HG03442 (cell line): Measurements from ENCODE around the gene DPM1.

Experiments used
- ATAC-seq: cut with Tn5 transposase; IDR thresholded peaks from one replicate; pipeline ENCODE4 v1.9.1; 2021; ENCODE audit warnings: mild to moderate bottlenecking, moderate library complexity; ENCODE audit not compliant: unreplicated experiment

The DPM1 gene

GRCh38 chr20:50930976-50931305 is 27.4 kb downstream of the DPM1 start:
- peak; percentile 11 for ATAC-seq

- peak; percentile 15 for ATAC-seq
Measured at GRCh38 chr20:50930139-50930975, 28.0 kb downstream of the DPM1 start.

DNA sequence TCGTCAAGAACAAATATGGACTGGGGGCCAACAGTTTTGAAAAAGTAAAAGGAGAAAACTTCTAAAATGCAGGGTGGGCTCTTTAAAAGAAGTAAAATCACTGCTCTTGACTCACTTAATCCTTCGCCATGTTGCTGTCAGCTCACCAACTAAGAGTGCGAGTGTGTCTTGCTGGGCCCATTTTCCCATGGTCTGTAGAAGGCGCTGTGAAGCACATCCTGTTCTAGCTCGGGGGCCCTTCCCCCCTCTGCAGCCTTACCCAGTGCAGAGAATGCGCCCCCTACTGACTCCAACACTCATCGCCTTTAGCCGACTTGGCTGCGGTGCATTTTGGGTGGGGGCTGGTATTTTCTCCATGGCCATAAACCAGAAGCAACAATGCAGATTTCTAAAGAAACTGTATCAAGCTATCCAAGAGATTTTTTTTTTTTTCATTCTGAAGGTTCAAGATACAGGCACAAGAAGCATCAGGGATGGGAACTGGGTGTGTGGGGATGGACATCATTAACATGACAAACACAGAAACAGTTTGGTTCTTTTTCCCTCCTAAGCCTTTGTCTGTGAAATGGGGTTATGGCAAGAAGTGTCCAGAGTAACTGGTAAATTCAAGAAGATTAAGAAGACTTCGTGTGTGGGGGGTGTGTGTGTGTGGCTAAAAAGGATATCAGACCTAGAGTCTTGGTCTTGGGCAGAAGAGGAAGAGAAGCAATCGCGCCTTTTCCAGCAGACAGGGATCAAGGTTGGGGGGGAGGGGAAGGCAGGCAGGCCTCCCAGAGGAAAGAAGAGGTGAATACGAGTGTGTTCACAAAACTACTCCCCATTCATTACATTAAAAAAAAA is 28.8 kb downstream of the DPM1 start:
- ATAC-seq = peak; percentile 67

GRCh38 chr20:50928469-50928868 is 29.9 kb downstream of the DPM1 start:
- ATAC-seq = no peak

DNA sequence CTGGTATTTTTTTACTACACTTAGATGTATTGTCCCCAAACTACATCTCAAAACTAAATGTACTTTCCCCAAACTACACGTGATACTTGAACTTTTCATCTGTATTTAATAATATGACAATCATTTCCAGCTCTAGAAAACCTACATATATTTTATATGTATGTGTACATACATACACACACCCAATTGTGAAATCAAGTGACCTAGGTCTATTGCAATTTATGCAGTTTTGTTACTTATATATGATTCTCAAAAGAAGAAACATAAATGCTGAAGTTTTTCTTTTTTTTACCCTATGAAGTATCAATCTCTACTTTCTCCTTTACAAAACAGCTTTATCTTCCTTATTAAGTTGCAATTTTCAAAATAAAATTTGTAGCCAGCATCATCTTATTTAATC is 31.8 kb downstream of the DPM1 start:
- ATAC-seq = no peak

GRCh38 chr20:50924261-50924920 is 33.9 kb downstream of the DPM1 start:
- no peak for ATAC-seq

DNA sequence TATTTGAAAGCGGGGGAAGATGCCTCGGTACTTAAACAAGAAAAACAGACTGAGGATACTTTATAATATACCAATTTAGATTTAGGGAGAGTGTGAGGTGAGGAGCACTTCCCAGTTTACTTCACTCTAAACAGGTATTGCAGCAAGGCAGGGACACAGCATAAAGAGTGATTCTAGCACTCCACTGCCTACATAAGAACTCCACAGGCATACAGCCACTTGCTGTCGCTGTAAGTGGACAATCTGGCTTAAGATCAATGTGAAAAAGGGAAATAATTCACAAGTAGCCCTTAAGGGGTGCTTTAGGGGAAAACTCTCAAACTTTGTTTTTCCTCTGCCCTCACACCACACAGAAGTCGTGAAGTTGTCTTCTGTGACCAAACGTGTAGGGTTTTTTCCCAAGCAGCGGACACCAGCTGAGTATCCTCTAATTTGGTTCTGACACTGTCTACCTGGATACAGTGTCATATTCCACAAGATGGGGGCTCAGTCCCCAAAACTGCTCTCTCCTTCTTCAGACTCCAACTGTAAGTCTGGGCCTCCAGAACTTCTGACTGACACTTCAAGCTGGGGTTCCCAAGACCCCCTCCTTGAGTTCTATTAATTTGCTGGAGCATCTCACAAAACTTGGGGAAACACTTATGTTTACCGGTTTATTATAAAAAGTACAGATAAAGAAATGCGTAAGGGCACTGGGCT is 36.4 kb downstream of the DPM1 start:
- no peak for ATAC-seq

DNA sequence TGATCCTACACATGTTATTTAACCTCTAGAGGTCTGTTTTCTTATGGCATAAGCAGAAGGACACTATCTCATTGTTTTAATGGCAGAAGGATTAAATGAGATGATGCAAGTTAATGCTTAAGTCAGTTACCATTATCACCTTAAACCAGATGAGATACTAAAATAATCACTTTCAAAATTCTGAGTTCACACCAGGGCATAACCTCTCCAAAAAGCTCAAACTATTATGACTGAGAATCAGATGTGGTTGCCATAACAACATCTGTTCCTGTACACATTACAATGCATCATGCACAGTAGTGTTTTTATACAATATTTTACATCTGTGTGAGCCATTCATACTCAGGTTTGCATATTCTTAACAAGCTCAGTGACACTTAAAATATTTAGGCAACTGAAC is 37.3 kb downstream of the DPM1 start:
- ATAC-seq = no peak

GRCh38 chr20:50919567-50919966 is 38.8 kb downstream of the DPM1 start:
- ATAC-seq = no peak

GRCh38 chr20:50918403-50918802 is 39.9 kb downstream of the DPM1 start:
- ATAC-seq = no peak

- no peak for ATAC-seq
Measured at GRCh38 chr20:50916934-50917333, 41.4 kb downstream of the DPM1 start.

- no peak for ATAC-seq
Measured at GRCh38 chr20:50916257-50916656, 42.1 kb downstream of the DPM1 start.

DNA sequence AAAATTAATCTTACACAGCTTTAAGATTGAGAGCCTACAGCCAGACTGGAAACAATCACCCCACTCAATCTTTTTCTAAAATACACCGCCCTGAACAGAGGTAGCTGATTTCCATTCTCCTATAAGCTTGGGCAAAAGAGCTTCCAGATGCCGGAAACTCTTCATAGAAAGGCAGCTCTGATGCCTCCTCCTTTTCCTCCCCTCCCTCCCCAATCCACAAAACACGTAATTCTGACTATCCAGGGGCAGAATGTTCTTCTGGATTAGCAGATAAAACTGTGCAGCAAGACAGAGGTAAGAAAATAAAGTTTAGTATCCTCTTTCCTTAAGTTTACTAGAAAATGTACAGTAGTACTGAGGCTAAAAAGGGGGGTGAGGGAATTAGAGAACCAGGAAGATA is 42.9 kb downstream of the DPM1 start:
- ATAC-seq = no peak

DNA sequence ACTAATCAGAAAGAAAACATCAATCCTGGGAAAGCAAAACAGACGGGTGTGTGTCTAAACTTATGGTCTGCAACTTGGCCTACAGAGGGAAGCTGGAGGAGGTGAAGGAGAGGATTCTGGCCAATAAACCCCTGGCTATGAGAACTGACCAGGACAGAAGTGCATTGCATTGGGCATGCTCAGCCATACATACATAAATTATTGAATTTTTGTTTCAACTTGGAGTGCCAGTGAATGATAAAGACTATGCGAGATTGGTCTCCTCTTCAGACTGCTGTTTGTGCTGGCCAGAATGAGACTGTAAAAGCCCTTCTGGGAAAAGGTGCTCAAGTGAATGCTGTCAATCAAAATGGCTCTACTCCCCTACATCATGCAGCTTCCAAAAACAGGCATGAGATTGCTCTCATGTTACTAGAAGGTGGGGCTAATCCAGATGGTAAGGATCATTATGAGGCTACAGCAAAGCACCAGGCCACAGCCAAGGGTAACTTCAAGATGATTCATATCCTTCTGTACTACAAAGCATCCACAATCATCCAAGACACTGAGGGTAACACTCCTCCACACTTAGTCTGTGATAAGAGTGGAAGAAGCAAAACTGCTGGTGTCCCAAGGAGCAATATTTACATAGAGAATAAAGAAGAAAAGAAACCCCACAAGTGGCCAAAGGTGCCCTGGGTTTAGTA is 44.5 kb downstream of the DPM1 start:
- ATAC-seq = no peak

DNA sequence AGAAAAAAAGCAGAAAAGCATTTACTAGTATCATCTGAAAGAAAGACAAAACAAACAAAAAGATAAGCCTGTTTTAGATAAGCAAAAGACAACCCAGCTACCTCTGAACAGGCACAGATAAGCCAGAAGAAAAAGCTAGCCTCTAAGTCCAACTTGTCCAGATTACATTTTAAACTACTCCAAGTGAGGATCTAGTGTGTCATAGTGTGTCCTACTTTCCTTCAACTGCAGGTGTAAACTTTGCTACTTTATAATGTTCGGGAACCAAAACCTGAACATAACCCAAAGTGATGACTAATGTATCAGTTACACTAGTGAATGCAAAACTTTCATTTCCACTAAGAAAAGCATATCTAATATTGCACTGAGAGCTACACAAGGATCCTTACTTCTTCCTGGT is 46.6 kb downstream of the DPM1 start:
- ATAC-seq = peak; percentile 52

DNA sequence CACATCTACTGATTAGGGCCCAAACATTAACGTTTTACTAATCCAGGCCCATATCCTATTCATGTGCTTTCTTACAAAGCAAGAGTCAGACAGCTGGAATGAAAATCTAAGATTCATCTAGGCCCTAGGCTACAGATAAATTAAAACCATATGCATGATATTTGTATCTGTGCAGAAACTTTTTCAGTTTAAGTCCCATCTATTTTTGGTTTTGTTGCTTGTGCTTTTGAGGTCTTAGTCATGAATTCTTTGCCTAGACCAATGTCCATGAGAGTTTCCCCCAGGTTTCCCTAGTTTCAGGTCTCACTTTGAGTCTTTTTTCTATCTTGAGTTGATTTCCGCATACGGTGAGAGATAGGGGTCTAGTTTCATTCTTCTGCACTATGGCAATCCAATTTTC is 47.3 kb downstream of the DPM1 start:
- ATAC-seq = no peak

DNA sequence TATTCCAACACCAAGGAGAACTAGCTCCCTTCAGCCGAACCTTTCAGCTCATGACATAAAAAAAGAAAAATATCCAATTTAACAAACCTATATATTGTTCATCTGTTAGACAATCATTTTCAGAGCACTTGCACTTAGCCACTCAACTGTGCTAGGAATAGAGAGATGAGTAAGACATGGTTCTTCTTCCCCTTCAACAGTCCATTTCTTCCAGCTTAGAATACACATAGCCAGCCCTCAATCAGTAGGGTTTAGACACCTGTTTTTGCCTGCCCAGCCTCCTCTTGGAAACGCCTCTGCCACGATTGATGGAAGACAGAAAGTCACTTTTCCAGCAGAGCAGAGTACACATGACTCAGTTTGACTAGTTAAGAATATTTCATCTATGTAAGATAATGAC is 48.9 kb downstream of the DPM1 start:
- ATAC-seq = no peak

- no peak for ATAC-seq
Measured at GRCh38 chr20:50904067-50904570, 54.2 kb downstream of the DPM1 start.

GRCh38 chr20:50903353-50904051 is 54.8 kb downstream of the DPM1 start:
- no peak for ATAC-seq

DNA sequence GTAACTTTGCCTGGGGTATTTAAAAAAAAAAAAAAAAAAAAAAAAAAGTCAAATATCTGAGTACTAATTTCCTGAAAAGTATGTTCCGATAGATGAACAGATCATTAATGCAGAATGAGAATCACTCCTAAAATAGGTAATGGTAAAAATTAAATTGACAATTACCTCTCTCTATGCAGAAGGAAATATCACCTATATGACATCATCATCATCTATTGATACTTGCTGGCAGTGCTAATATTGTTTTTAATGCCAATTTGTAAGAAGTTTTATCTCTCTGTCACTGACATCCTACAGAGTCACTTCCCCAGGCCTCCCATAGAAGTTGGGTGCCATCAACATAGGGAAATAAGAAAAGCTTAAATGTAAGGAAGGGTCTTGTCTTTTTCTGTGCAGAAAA is 57.0 kb downstream of the DPM1 start:
- ATAC-seq = no peak
